NT2/D1 (cell line): Measurements from ENCODE around the gene INO80.
A peak's percentile ranks its signal among the peaks of the same experiment; 100 is the strongest.

Experiments used
- DNase-seq: peaks from one replicate; pipeline ENCODE4 v3.0.0-alpha.2; 2011; ENCODE audit warnings: low read depth, low spot score
- H3K27me3 ChIP-seq: 2 replicates; pipeline ENCODE4 v1.6.0; 2011; ENCODE audit warnings: mild to moderate bottlenecking; ENCODE audit not compliant: insufficient read length, insufficient read depth
- H3K36me3 ChIP-seq: 2 replicates; pipeline ENCODE4 v1.6.1; 2011; ENCODE audit warnings: mild to moderate bottlenecking, low read length, mixed read lengths; ENCODE audit not compliant: insufficient read depth, insufficient read length
- H3K4me1 ChIP-seq: 2 replicates; pipeline ENCODE4 v1.5.1; 2011; ENCODE audit not compliant: insufficient read depth, insufficient read length
- H3K4me3 ChIP-seq: 2 replicates; pipeline ENCODE4 v1.5.1; 2011; ENCODE audit warnings: low read depth; ENCODE audit not compliant: insufficient read length
- H3K9ac ChIP-seq: 2 replicates; pipeline ENCODE4 v1.6.0; 2011; ENCODE audit warnings: low read depth; ENCODE audit not compliant: insufficient read length
- H3K9me3 ChIP-seq: 2 replicates; pipeline ENCODE4 v1.5.1; 2011; ENCODE audit warnings: mild to moderate bottlenecking, low read length; ENCODE audit not compliant: insufficient read depth
- SUZ12 ChIP-seq: IDR thresholded peaks from 2 replicates; pipeline ENCODE4 v1.6.1; 2011; ENCODE audit not compliant: insufficient read length, insufficient read depth; ENCODE audit errors: extremely low read depth
- YY1 ChIP-seq: IDR thresholded peaks from 2 replicates; pipeline ENCODE4 v1.6.1; 2011; ENCODE audit not compliant: insufficient read length, insufficient read depth
- ZNF274 ChIP-seq: IDR thresholded peaks from 2 replicates; pipeline ENCODE4 v1.6.1; 2011; ENCODE audit warnings: mild to moderate bottlenecking, low read depth, low read length

Gene INO80

GRCh38 chr15:41128174-41128902 is 12.3 kb upstream of the INO80 start:
- no peak overlapping the region for H3K4me3 ChIP-seq
- no peak for DNase-seq
- H3K9ac ChIP-seq, result no peak overlapping the region
- no peaks in the 10 kb centered on the region for H3K4me1 ChIP-seq
- H3K27me3 ChIP-seq, result no peaks in the 10 kb centered on the region
- no peaks in the 10 kb centered on the region for H3K36me3 ChIP-seq
- TF ChIP-seq YY1 (no peak), ZNF274 (no peak), SUZ12 (no peak)
- no peaks in the 10 kb centered on the region for H3K9me3 ChIP-seq

- no peaks in the 10 kb centered on the region for H3K9me3 ChIP-seq
- H3K27me3 ChIP-seq, result no peaks in the 10 kb centered on the region
- H3K9ac ChIP-seq, result no peak overlapping the region
- no peaks in the 10 kb centered on the region for H3K4me1 ChIP-seq
- DNase-seq, result no peak
- no peak overlapping the region for H3K4me3 ChIP-seq
- TF ChIP-seq SUZ12, result no peak
- no peak for TF ChIP-seq YY1
- no peak for TF ChIP-seq ZNF274
- H3K36me3 ChIP-seq, result no peaks in the 10 kb centered on the region
These were observed 10.0 kb upstream of the INO80 start for GRCh38 chr15:41125931-41126642.

GRCh38 chr15:41125063-41125669 is 9.1 kb upstream of the INO80 start:
- Histone ChIP-seq H3K9ac (no peak overlapping the region), H3K9me3 (no peaks in the 10 kb centered on the region), H3K4me1 (no peaks in the 10 kb centered on the region), H3K4me3 (no peak overlapping the region), H3K27me3 (no peaks in the 10 kb centered on the region), H3K36me3 (no peaks in the 10 kb centered on the region)
- TF ChIP-seq YY1 (no peak), SUZ12 (no peak), ZNF274 (no peak)
- no peak for DNase-seq

GRCh38 chr15:41124058-41124457 is 8.0 kb upstream of the INO80 start:
- H3K4me1 ChIP-seq, result no peaks in the 10 kb centered on the region
- H3K9ac ChIP-seq, result no peak overlapping the region
- TF ChIP-seq ZNF274 (no peak), SUZ12 (no peak), YY1 (no peak)

GRCh38 chr15:41122849-41123248 is 6.8 kb upstream of the INO80 start:
- TF ChIP-seq YY1, result no peak
- TF ChIP-seq ZNF274, result no peak
- H3K4me1 ChIP-seq, result no peaks in the 10 kb centered on the region

More at GRCh38 chr15:41124058-41124457, 8.0 kb upstream of the INO80 start:
- no peaks in the 10 kb centered on the region for H3K36me3 ChIP-seq
- H3K4me3 ChIP-seq, result no peak overlapping the region
- no peaks in the 10 kb centered on the region for H3K9me3 ChIP-seq
- no peak for DNase-seq
- no peaks in the 10 kb centered on the region for H3K27me3 ChIP-seq

GRCh38 chr15:41121951-41122350 is 5.9 kb upstream of the INO80 start:
- no peak for DNase-seq
- Histone ChIP-seq H3K9me3 (no peaks in the 10 kb centered on the region), H3K36me3 (no peaks in the 10 kb centered on the region), H3K4me3 (no peak overlapping the region), H3K4me1 (no peaks in the 10 kb centered on the region), H3K27me3 (no peaks in the 10 kb centered on the region), H3K9ac (no peak overlapping the region)
- no peak for TF ChIP-seq SUZ12
- no peak for TF ChIP-seq YY1
- TF ChIP-seq ZNF274, result no peak

More at GRCh38 chr15:41122849-41123248, 6.8 kb upstream of the INO80 start:
- Histone ChIP-seq H3K36me3 (no peaks in the 10 kb centered on the region), H3K9ac (no peak overlapping the region), H3K9me3 (no peaks in the 10 kb centered on the region), H3K27me3 (no peaks in the 10 kb centered on the region), H3K4me3 (no peak overlapping the region)
- no peak for DNase-seq

- H3K36me3 ChIP-seq, result peaks cover 4% of the 10 kb centered on the region
- no peak for DNase-seq
These were observed 827 bp upstream of the INO80 start for GRCh38 chr15:41116962-41117252.

More at GRCh38 chr15:41116962-41117252, 827 bp upstream of the INO80 start:
- H3K9ac ChIP-seq, result peak overlapping the region; percentile 72
- H3K9me3 ChIP-seq, result no peaks in the 10 kb centered on the region
- H3K4me3 ChIP-seq, result peak overlapping the region; percentile 84
- H3K27me3 ChIP-seq, result no peaks in the 10 kb centered on the region
- no peak for TF ChIP-seq SUZ12
- TF ChIP-seq ZNF274, result no peak
- TF ChIP-seq YY1, result no peak
- H3K4me1 ChIP-seq, result no peaks in the 10 kb centered on the region
